Activated CD4-positive, alpha-beta T cell treated with anti-CD3 and anti-CD28 coated beads, Interleukin-2, amount 50 U/mL, for 24 hours (primary cell): ENCODE data around the gene GPR42.
"Not testable (repeated sequence)": the region's sequence is repeated elsewhere in the genome, so short reads cannot be mapped to it uniquely, and the experiment has no call there.

Experiments
- DNase-seq, 2 donors: peaks; one replicate each; pipeline ENCODE4 v3.0.0-alpha.2; 2020; ENCODE audit warnings: low read depth in 1 of 2, low spot score in 1 of 2

GPR42 gene

DNA sequence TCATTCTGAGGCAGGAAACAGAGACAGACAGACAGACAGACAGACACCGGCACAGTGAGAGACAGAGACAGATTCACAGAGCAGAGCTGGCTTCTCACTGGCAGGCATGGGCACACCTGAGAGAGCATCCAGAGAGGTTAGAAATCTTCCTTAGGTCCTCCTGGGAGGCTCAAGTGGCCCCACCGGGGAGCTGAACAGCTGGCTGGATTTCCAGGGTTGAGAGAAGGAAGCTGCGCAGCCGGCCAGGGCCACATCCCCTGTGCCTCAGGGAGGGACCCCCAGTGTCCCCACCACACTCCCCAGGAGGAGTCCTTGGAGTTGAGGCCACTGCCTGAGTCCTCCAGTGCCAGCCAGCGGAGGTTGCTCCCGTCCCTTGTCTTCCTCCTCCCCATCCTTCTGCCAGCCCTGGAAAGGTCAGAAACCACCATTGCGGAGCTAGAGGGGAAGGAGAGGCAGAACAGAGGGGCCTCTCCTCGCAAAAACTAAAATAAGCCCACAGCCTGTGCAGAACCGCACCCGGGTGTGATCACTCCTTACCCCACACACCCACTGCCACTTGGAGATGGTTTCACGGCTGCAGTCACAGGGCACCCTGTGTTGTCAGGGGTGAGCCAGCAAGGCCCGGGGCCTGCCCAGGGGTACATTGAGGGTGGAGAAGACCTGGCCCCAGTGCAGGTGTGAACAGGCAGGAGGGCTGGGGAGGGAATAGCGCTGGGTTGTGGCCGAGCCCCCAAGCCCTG is 8.4 kb upstream of the GPR42 start:
- no peak for DNase-seq

DNA sequence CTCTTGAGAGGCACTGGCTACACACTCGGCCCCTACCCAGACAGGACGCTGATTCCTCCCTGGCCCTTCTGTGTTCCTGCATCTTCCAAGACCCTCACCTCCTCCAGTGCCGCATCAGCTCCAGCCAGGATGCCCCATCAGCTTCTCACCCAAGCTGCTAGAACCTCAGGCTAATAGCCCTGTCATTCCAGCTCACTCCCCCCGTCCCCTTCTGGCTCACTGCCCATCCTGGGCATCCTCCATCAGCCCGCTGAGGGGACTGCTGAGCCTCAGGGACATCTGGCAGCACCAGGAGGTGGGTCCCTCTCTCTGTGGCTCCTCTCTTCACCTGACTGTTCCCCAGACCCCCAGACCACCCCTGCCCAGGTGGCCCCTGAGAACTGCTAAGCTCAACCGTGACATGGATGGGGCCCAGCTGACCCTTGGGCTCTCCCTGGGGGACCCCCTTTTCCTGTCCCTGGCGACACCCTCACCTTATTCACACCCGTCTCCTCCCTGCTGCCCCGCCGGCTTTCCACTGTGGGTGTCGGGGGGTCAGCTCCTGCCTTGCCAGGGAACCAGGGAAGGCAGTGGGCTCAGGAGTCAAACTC is 7.8 kb upstream of the GPR42 start:
- no peak for DNase-seq

GRCh38 chr19:35363711-35364425 is 7.0 kb upstream of the GPR42 start:
- no peak for DNase-seq

- no peak for DNase-seq
Measured at GRCh38 chr19:35365303-35365702, 5.6 kb upstream of the GPR42 start.

- no peak for DNase-seq
Measured at GRCh38 chr19:35368378-35368777, 2.5 kb upstream of the GPR42 start.

DNA sequence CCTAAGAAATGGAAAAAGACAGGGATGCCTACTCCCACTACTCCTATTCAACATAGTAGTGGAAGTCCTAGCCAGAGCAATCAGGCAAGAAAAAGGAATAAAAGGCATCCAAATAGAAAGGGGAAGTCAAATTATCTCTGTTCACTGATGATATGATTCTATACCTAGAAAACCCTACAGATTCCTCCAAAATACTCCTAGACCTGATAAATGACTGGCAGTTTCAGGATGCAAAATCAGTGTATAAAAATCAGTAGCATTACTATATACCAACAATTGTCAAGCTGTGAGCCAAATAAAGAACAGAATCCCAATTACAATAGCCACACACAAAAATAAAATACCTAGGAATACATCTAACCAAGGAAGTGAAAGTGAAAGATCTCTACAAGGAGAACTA is 1.3 kb upstream of the GPR42 start:
- DNase-seq = no peak

GRCh38 chr19:35373492-35373891 is 2.6 kb downstream of the GPR42 start:
- DNase-seq = no peak

GRCh38 chr19:35374031-35374430 is 3.2 kb downstream of the GPR42 start:
- not testable (repeated sequence) for DNase-seq

GRCh38 chr19:35375505-35376307 is 4.8 kb downstream of the GPR42 start:
- no peak for DNase-seq

- no peak for DNase-seq
Measured at GRCh38 chr19:35377656-35378055, 6.8 kb downstream of the GPR42 start.

DNA sequence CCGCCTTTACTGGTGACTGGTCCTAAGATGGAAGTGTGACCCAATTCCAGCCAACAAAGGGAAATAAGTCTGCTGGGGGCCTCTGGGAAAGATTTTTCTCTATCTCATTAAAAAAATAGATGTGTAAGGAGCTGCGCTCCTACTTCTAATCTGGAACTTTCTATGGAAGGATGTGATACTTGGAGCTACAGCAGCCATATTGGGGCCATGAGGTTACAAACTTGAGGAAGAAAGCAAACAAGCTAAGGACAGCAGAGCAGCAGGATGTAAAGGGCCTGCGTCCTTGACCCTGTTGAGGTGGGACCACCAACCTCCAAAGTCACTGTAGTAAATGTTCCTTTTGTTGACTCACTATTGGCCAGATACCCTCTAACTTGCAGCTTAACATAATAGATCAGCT is 7.5 kb downstream of the GPR42 start:
- no peak for DNase-seq

DNA sequence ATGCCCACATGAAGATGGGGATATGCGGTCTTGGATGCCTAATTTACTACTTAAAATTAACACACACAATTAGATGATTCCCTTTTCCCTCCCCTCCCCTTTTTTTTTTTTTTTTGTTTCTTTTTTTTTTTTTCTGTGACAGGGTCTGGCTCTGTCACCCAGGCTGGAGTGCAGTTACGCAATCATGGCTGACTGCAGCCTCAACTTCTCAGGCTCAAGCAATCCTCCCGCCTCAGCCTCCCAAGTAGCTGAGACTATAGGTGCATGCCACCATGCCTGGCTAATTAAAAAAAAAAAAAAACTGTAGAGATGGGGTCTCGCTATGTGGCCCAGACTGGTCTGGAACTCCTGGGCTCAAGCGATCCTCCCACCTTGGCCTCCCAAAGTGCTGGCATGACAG is 8.7 kb downstream of the GPR42 start:
- DNase-seq = not testable (repeated sequence)

DNA sequence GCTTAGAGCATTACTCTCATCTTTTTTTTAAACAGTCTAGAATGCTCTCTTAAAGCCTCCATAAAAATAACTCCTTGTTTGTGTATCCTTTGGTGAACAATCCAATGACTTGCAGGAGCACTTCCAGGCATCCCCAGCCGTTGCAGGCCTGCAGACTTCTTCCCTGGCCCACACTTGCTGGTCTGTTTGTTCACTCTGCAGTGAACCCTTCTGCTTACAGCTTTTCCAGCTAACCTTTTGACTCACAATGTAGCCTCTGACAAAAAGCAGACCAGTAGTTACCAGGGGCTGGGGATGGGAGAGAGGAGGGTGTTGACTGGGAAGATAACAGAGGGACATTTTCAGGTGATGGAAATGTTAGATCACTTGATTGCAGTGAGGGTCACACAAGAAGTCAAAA is 9.1 kb downstream of the GPR42 start:
- DNase-seq = no peak

DNA sequence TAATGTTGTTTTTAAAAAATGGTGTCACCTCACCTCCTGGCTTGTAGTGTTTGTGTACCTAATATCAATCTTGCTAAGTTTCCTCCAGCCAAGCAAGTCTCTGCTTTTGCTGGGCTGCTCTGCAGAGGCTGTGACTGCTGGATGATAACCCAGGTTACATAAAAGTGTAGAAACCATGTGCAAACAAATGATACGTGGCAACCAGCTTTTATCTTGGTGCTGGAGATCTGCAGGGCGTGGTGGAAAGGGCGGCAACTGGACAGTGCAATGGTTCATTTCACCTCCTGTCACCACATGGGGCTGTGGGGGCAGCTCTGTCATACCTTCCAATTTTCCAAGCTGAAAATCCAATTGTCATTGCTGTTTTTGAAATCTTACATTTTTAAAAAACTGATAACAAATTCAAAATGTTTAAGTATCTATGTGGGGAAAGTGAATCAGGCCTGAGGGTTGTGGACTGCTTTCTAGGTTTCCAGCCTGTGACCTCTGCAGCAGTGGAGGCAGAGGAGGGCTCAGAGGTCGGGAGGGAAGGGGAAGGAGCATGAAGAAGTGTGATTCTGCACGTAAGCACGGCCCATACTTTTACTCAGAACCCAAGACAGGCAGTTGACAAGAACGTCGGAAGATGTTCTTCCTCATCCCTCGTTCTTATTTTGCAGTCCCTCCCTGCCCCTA is 9.7 kb downstream of the GPR42 start:
- DNase-seq = no peak

- DNase-seq = no peak
Measured at GRCh38 chr19:35381318-35381717, 10.4 kb downstream of the GPR42 start.

GRCh38 chr19:35381926-35382325 is 11.1 kb downstream of the GPR42 start:
- no peak for DNase-seq

DNA sequence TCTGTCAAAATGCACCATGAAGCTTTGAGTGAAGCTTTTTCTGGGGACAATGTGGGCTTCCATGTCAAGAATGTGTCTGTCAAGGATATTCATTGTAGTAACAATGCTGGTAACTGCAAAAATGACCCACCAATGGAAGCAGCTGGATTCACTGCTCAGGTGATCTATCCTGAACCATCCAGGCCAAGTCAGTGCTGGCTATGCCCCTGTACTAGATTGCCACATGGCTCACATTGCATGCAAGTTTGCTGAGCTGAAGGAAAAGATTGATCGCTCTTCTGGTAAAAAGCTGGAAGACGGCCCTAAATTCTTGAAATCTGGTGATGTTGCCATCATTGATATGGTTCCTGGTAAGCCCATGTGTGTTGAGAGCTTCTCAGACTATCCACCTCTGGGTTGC is 12.7 kb downstream of the GPR42 start:
- no peak for DNase-seq

GRCh38 chr19:35388277-35389054 is 17.6 kb downstream of the GPR42 start:
- no peak for DNase-seq

- no peak for DNase-seq
Measured at GRCh38 chr19:35389192-35389861, 18.5 kb downstream of the GPR42 start.
